ENCODE data around the gene TBC1D22A.

- TF ChIP-seq, protein P1, sequence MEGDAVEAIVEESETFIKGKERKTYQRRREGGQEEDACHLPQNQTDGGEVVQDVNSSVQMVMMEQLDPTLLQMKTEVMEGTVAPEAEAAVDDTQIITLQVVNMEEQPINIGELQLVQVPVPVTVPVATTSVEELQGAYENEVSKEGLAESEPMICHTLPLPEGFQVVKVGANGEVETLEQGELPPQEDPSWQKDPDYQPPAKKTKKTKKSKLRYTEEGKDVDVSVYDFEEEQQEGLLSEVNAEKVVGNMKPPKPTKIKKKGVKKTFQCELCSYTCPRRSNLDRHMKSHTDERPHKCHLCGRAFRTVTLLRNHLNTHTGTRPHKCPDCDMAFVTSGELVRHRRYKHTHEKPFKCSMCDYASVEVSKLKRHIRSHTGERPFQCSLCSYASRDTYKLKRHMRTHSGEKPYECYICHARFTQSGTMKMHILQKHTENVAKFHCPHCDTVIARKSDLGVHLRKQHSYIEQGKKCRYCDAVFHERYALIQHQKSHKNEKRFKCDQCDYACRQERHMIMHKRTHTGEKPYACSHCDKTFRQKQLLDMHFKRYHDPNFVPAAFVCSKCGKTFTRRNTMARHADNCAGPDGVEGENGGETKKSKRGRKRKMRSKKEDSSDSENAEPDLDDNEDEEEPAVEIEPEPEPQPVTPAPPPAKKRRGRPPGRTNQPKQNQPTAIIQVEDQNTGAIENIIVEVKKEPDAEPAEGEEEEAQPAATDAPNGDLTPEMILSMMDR (IDR thresholded peaks at IDR 0.05), result no peak
- TF ChIP-seq POLR2A (IDR thresholded peaks at IDR 0.05), result no peak
These were observed 317.6 kb downstream of the TBC1D22A start for GRCh38 chr22:47080100-47080499.

Data from heart left ventricle (tissue), 13 donors.